HL-60/S4 treated with phorbol 12-myristate 13-acetate at 8.2 ng/mL for 4 days and 3 days (cell line): ENCODE results near the gene IGIP.

Experiments
- in situ Hi-C: fragments of 300-500 bp; cut with MboI; formaldehyde crosslinking; loops from 2 replicates; pipeline ENCODE4 v1.15.0; 2022; ENCODE audit warnings: low sequenced_read_pairs

The IGIP gene

GRCh38 chr5:140162275-140162674, 36.5 kb downstream of the IGIP start:
- in situ Hi-C loops: loop anchor here (25.0 kb wide), 1 partner anchor 100 kb away; no protein-coding TSS in a partner anchor

DNA sequence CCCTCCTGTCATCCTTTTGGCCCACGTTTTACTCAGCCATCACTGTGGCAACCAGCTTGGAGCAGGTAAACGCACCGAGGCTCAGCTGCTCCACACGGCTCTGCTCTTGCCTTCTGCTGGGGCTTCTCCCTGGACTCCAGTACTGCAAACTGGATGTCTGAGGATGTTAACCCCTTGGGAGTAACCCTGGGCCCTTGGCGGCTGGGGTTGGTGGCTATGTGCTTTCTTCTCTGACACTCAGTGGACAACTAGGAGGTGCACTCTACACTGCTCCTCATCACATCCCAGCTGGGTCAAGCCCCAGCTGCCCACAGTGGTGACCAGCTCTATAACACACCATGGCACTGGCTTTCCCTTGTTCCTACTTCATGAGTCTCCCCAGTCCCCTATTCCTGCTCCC, 37.0 kb downstream of the IGIP start:
- in situ Hi-C loops: loop anchor here (25.0 kb wide), 1 partner anchor 100 kb away; no protein-coding TSS in a partner anchor

GRCh38 chr5:140165101-140165922, 39.6 kb downstream of the IGIP start:
- in situ Hi-C loops: loop anchor here (25.0 kb wide), 1 partner anchor 103 kb away; no protein-coding TSS in a partner anchor

DNA sequence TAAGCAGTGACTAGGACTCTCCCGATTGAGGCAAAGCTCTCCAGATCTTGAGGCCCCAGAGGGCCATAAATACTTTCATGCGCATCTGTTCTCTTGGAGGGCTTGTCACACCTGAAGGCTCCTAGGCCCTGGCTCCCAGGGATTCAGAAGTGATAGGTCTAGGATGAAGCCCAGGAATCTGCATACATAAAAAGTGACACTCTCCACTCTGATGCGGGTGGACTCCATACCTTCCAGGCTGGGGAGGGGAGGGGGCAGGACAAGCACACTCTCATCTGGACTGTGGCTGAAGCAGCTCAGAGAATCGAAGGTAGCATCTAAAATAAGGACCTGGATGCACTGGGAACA, 40.2 kb downstream of the IGIP start:
- in situ Hi-C loops: loop anchor here (25.0 kb wide), 1 partner anchor 104 kb away; no protein-coding TSS in a partner anchor

GRCh38 chr5:140166911-140167310, 41.2 kb downstream of the IGIP start:
- in situ Hi-C loops: loop anchor here (25.0 kb wide), 1 partner anchor 105 kb away; no protein-coding TSS in a partner anchor

GRCh38 chr5:140168371-140168770, 42.6 kb downstream of the IGIP start:
- in situ Hi-C loops: loop anchor here (25.0 kb wide), 1 partner anchor 106 kb away; no protein-coding TSS in a partner anchor

DNA sequence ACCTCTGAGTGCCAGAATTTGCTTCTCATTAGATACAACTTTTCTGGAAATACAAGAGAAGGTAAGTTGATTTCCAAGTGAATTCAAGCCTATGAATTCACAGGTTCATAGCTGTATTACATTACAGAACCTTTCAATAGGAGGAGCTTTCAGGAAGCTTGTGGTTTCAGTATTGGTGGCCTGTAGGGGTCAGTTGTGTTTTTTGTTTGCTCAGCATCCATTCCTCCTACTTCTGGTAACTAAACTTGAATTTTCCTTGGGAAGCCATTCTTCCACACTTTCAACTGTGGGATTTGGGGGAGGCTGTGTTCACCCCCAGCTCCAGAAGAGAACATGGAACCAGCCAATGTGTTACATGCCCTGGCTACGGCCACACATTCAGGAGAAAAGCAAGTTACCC, 43.7 kb downstream of the IGIP start:
- in situ Hi-C loops: loop anchor here (25.0 kb wide), 1 partner anchor 107 kb away; no protein-coding TSS in a partner anchor

DNA sequence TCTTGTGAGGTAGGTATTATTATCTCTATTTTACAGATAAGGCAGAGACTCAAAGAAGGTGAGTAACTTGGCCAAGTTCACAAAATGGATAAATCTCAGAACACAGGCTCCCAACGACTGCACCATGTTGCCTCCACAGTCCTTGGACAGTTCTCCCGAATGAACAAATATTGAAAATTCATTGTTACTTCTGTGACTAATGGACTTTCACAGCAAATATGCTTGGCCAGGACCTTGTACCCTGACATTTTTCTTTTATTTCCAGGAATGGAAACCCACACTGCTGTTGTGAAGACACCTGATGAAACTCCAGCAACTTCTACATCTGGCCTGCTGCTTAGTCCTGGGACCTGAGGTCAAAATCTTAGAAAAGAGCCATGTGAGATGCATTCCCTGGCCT, 46.7 kb downstream of the IGIP start:
- in situ Hi-C loops: loop anchor here (25.0 kb wide), 1 partner anchor 110 kb away; no protein-coding TSS in a partner anchor

GRCh38 chr5:140174014-140174413, 48.3 kb downstream of the IGIP start:
- in situ Hi-C loops: loop anchor here (25.0 kb wide), 1 partner anchor 112 kb away; no protein-coding TSS in a partner anchor

GRCh38 chr5:140174465-140175366, 49.0 kb downstream of the IGIP start, which contains the start of gene CYSTM1:
TSS of gene CYSTM1 (plus strand) at chr5:140175188. CDS start at chr5:140194466, 19,278 bp downstream.
- in situ Hi-C loops: loop anchor here (25.0 kb wide), 1 partner anchor 112 kb away; no protein-coding TSS in a partner anchor

DNA sequence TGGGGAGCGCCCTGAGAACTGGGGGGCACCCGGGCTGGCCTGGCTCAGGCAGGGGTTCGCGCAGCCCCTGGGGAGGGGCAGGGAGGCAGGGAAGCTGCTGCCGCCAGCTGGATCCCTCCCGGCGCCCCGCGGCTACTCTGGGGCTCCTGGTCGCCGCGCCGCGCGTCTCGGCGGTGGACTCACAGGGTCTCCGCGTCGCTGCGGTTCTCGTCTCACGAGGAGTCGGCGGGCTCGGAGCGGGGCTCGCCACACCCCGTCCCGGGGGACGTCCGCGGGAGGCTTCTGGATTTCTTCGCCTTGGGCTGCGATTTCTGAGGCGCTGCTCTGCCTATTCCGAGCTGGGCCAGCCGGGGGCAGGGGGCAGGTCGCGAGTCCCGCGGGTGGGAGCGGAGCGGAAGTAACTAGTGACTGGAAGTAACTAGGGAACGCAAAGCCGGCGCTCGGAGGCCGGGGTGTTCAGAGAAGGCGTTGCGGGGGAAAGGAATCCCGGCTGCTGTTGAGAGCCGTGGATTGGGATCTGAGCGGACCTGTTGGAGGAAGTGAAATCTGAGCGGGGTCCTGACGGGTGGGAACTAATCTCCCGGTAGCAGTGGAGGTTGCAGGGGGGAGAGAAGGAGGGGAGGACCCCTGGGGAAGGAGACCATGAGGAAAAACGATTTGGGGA, 49.8 kb downstream of the IGIP start:
- in situ Hi-C loops: no loop called here

DNA sequence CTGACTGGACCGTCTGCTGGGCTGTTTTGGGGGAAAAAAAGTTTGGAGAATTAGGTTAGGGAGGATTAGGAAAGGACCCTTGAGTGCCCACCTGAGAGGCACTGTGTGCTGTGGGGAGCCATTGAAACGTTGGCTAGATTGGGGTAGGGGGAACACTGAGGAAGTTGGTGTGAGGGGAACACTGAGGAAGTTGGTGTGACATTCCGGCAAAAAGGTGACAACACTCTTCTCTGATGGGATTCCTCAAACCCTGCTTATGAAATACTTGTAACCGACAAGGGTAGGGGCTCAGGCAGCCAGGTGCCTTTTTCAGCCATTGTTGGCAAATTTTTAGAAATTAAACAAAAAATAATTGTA, 50.3 kb downstream of the IGIP start:
- in situ Hi-C loops: no loop called here

DNA sequence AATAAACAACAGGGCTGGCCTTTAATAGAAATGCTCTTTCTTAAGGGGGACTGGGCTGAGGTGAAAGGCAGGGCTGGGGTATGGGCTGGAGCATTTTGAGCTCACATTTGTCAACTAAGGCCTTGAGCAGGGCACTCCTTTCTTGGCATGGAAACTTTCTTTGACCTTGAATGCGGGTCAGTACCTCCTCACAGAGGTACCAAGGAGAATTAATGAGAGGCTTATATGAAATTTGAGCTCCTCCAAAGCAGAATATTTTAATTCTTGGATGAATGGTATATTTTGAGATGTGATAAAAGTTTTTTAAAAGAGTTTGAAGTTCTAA, 52.3 kb downstream of the IGIP start:
- in situ Hi-C loops: no loop called here

GRCh38 chr5:140178482-140179116, 52.9 kb downstream of the IGIP start:
- in situ Hi-C loops: no loop called here
